ENCODE measurements around the gene PSMG2. TPM values are rescaled to one million over a fixed set of nuclear protein-coding genes. Genes with fewer than 3 reads are reported as not detected.

Gene PSMG2
- polyA plus RNA-seq, 2 of the 4 experiments (the other 2 are of a cell fraction): 69.2 to 75.7 TPM

DNA sequence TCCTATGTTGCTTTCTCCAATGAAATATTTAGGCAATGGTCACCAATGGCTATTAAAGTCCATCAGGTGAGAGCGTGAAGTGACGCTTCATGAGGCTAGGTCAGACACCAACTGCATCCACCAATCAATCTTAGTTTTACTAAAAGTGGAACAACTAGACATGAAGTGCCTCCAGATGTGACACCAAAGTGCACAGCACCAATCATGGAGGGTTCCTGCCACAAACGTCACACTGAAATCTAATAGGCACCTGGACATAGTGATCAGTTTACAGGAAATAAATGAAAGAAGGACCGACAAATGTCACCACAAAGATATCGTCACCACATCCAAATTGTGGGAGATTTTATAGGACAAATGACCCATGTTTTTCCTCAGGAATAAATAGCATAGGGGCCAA is 70.5 kb downstream of the PSMG2 start:
- CTCF ChIA-PET: no interaction called here
- H3K4me1 ChIP-seq: no peaks in the 10 kb centered on the region
- POLR2A ChIA-PET: interaction anchor here (0.7 kb wide), 1 partner anchor 110 kb away, joined by 3 read pairs; no protein-coding TSS in a partner anchor
- FAIRE-seq: no peak
- no peak overlapping the region for H3K27ac ChIP-seq
- H3K9me3 ChIP-seq: no peaks in the 10 kb centered on the region
- 85% methylated on average over 5 of the region's 5 CpGs for whole genome bisulfite sequencing (ENCODE audit: missing lambda C conversion rate)
- no peak for DNase-seq (ENCODE audit: low read depth in 1 of 2, low spot score in 1 of 2)
- TF ChIP-seq, protein P1, sequence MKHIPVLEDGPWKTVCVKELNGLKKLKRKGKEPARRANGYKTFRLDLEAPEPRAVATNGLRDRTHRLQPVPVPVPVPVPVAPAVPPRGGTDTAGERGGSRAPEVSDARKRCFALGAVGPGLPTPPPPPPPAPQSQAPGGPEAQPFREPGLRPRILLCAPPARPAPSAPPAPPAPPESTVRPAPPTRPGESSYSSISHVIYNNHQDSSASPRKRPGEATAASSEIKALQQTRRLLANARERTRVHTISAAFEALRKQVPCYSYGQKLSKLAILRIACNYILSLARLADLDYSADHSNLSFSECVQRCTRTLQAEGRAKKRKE (CRISPR knock-in tag; IDR thresholded peaks at IDR 0.05; ENCODE audit: low read depth): no peak
- TF ChIP-seq TFCP2L1 (CRISPR knock-in tag; IDR thresholded peaks at IDR 0.05): no peak
- TF ChIP-seq ZC3H11A (IDR thresholded peaks at IDR 0.05): no peak
- no peak for TF ChIP-seq EP300 (IDR thresholded peaks at IDR 0.05)
- TF ChIP-seq RNF2 (IDR thresholded peaks at IDR 0.05; ENCODE audit: borderline replicate concordance, low read depth): no peak
- TF ChIP-seq NPAS2 (CRISPR knock-in tag; IDR thresholded peaks at IDR 0.05; ENCODE audit: borderline replicate concordance): no peak
- TF ChIP-seq MYC (IDR thresholded peaks at IDR 0.05; ENCODE audit: borderline replicate concordance, low read length): no peak
- TF ChIP-seq RARB (CRISPR knock-in tag; IDR thresholded peaks at IDR 0.05): no peak
- no peak for TF ChIP-seq FOXS1 (CRISPR knock-in tag; IDR thresholded peaks at IDR 0.05)
- no peak for TF ChIP-seq CBX2 (IDR thresholded peaks at IDR 0.05; ENCODE audit: borderline replicate concordance, low read depth)
- TF ChIP-seq, protein P2, sequence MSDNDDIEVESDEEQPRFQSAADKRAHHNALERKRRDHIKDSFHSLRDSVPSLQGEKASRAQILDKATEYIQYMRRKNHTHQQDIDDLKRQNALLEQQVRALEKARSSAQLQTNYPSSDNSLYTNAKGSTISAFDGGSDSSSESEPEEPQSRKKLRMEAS (IDR thresholded peaks at IDR 0.05): no peak
- no peak for TF ChIP-seq HEYL (CRISPR knock-in tag; IDR thresholded peaks at IDR 0.05)
- TF ChIP-seq, protein P3, sequence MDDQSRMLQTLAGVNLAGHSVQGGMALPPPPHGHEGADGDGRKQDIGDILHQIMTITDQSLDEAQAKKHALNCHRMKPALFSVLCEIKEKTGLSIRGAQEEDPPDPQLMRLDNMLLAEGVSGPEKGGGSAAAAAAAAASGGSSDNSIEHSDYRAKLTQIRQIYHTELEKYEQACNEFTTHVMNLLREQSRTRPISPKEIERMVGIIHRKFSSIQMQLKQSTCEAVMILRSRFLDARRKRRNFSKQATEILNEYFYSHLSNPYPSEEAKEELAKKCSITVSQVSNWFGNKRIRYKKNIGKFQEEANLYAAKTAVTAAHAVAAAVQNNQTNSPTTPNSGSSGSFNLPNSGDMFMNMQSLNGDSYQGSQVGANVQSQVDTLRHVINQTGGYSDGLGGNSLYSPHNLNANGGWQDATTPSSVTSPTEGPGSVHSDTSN (IDR thresholded peaks at IDR 0.05): no peak
- TF ChIP-seq SMC3 (IDR thresholded peaks at IDR 0.05): no peak
- no peak overlapping the region for H3K4me3 ChIP-seq
- no peak overlapping the region for H3K4me2 ChIP-seq
- no peak for ATAC-seq

DNA sequence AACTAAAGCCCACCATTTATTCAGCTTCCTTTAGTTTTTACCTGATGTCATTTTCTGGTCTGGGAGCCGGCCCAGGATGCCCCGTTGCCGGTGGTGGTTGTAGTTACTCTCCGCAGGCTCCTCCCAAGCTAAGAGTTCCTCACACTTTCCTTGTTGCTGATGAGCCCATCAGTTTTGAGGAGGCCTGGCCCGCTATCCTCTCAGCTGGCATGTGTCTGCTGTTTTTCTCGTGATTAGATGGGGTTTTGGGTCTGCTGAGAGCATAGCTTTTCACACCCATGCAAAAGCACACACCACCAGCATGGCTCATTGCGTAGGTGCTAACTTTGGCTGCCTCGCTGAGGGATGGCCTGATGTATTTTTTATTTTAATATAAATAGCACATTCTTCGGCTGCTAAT is 72.1 kb downstream of the PSMG2 start:
- H3K4me2 ChIP-seq: no peak overlapping the region
- POLR2A ChIA-PET: no interaction called here
- FAIRE-seq (no peak), ATAC-seq (no peak), DNase-seq (ENCODE audit: low read depth in 1 of 2, low spot score in 1 of 2) (no peak)
- no peaks in the 10 kb centered on the region for H3K9me3 ChIP-seq
- H3K27ac ChIP-seq: no peak overlapping the region
- CTCF ChIA-PET: no interaction called here
- TF ChIP-seq ZC3H11A (IDR thresholded peaks at IDR 0.05): no peak
- no peak for TF ChIP-seq SREBF2 (IDR thresholded peaks at IDR 0.05)
- TF ChIP-seq TFCP2L1 (CRISPR knock-in tag; IDR thresholded peaks at IDR 0.05): no peak
- no peak for TF ChIP-seq FOXS1 (CRISPR knock-in tag; IDR thresholded peaks at IDR 0.05)
- TF ChIP-seq KDM1A (IDR thresholded peaks at IDR 0.05; ENCODE audit: low read depth): no peak
- TF ChIP-seq MAZ (IDR thresholded peaks at IDR 0.05; ENCODE audit: borderline replicate concordance, low read depth, low read length): no peak
- no peak for TF ChIP-seq FOSB (CRISPR knock-in tag; IDR thresholded peaks at IDR 0.05)
- TF ChIP-seq, protein P4, sequence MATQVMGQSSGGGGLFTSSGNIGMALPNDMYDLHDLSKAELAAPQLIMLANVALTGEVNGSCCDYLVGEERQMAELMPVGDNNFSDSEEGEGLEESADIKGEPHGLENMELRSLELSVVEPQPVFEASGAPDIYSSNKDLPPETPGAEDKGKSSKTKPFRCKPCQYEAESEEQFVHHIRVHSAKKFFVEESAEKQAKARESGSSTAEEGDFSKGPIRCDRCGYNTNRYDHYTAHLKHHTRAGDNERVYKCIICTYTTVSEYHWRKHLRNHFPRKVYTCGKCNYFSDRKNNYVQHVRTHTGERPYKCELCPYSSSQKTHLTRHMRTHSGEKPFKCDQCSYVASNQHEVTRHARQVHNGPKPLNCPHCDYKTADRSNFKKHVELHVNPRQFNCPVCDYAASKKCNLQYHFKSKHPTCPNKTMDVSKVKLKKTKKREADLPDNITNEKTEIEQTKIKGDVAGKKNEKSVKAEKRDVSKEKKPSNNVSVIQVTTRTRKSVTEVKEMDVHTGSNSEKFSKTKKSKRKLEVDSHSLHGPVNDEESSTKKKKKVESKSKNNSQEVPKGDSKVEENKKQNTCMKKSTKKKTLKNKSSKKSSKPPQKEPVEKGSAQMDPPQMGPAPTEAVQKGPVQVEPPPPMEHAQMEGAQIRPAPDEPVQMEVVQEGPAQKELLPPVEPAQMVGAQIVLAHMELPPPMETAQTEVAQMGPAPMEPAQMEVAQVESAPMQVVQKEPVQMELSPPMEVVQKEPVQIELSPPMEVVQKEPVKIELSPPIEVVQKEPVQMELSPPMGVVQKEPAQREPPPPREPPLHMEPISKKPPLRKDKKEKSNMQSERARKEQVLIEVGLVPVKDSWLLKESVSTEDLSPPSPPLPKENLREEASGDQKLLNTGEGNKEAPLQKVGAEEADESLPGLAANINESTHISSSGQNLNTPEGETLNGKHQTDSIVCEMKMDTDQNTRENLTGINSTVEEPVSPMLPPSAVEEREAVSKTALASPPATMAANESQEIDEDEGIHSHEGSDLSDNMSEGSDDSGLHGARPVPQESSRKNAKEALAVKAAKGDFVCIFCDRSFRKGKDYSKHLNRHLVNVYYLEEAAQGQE (IDR thresholded peaks at IDR 0.05): no peak
- no peak for TF ChIP-seq GATA3 (IDR thresholded peaks at IDR 0.05; ENCODE audit: borderline replicate concordance)
- TF ChIP-seq, protein P5, sequence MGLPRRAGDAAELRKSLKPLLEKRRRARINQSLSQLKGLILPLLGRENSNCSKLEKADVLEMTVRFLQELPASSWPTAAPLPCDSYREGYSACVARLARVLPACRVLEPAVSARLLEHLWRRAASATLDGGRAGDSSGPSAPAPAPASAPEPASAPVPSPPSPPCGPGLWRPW (IDR thresholded peaks at IDR 0.05): no peak
- TF ChIP-seq, protein P6, sequence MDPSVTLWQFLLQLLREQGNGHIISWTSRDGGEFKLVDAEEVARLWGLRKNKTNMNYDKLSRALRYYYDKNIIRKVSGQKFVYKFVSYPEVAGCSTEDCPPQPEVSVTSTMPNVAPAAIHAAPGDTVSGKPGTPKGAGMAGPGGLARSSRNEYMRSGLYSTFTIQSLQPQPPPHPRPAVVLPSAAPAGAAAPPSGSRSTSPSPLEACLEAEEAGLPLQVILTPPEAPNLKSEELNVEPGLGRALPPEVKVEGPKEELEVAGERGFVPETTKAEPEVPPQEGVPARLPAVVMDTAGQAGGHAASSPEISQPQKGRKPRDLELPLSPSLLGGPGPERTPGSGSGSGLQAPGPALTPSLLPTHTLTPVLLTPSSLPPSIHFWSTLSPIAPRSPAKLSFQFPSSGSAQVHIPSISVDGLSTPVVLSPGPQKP (IDR thresholded peaks at IDR 0.05; ENCODE audit: low read depth, low read length): no peak
- TF ChIP-seq PHF8 (IDR thresholded peaks at IDR 0.05; ENCODE audit: borderline replicate concordance, low read depth): no peak
- TF ChIP-seq HOXB5 (CRISPR knock-in tag; IDR thresholded peaks at IDR 0.05): no peak
- no peak for TF ChIP-seq POLR2A (IDR thresholded peaks at IDR 0.05; ENCODE audit: low read length)
- no peak for TF ChIP-seq HEYL (CRISPR knock-in tag; IDR thresholded peaks at IDR 0.05)
- no peak for TF ChIP-seq FOSL2 (IDR thresholded peaks at IDR 0.05)
- no peak for TF ChIP-seq FOSL2 (CRISPR knock-in tag; IDR thresholded peaks at IDR 0.05)
- TF ChIP-seq RCOR1 (IDR thresholded peaks at IDR 0.05; ENCODE audit: low read depth, low read length): no peak
- TF ChIP-seq CHD4 (IDR thresholded peaks at IDR 0.05; ENCODE audit: borderline replicate concordance): no peak
- 91% methylated on average over 7 of the region's 9 CpGs for WGBS (ENCODE audit: missing lambda C conversion rate)
- no peak overlapping the region for H3K4me3 ChIP-seq
- no peaks in the 10 kb centered on the region for H3K4me1 ChIP-seq

All from A549 (cell line).